Mesothelial cell of epicardium (in vitro differentiated cells): ENCODE results near the gene SLC39A6. TPM values are rescaled to one million over a fixed set of nuclear protein-coding genes. Genes with fewer than 3 reads are reported as not detected.
"Not testable (repeated sequence)": the region's sequence is repeated elsewhere in the genome, so short reads cannot be mapped to it uniquely, and the experiment has no call there.

Experiments
- DNase-seq, 2 experiments: peaks; one replicate each; pipeline ENCODE4 v3.0.0; 2021; ENCODE audit warnings: low spot score in 2 of 2; ENCODE audit not compliant: unreplicated experiment in 2 of 2
- H3K27ac Mint-ChIP-seq: 2 replicates; pipeline ENCODE4 v1.8.0; 2021; ENCODE audit warnings: mixed read lengths
- H3K27me3 Mint-ChIP-seq: 2 replicates; pipeline ENCODE4 v1.8.0; 2021; ENCODE audit warnings: low read depth, mixed read lengths
- H3K36me3 Mint-ChIP-seq: 2 replicates; pipeline ENCODE4 v1.8.0; 2021; ENCODE audit warnings: mixed read lengths
- H3K4me1 Mint-ChIP-seq: 2 replicates; pipeline ENCODE4 v1.8.0; 2021; ENCODE audit warnings: mixed read lengths
- H3K4me3 Mint-ChIP-seq: 2 replicates; pipeline ENCODE4 v1.8.0; 2021; ENCODE audit warnings: mild to moderate bottlenecking, moderate library complexity, mixed read lengths
- H3K9me3 Mint-ChIP-seq: 2 replicates; pipeline ENCODE4 v1.8.0; 2021; ENCODE audit warnings: mixed read lengths
- CTCF ChIP-seq: fragments of 200-600 bp; sonication (generic); IDR thresholded peaks from one replicate; pipeline ENCODE4 v1.5.0; 2021; ENCODE audit warnings: antibody characterized with exemption; ENCODE audit not compliant: unreplicated experiment
- total RNA-seq: library from RNA; stranded (reverse); gene quantifications from 3 replicates; pipeline ENCODE4 v1.2.1, GENCODE V29; 2021

The SLC39A6 gene
- total RNA-seq, 1 donor from 2014 or later = 43.1 TPM

GRCh38 chr18:36088256-36088655 is 40.9 kb downstream of the SLC39A6 start:
- Mint-ChIP-seq H3K27me3 (peaks cover 2% of the 10 kb centered on the region), H3K4me3 (no peak overlapping the region), H3K27ac (no peak overlapping the region), H3K4me1 (peaks cover 4% of the 10 kb centered on the region), H3K36me3 (no peaks in the 10 kb centered on the region), H3K9me3 (peaks cover 14% of the 10 kb centered on the region)
- TF ChIP-seq CTCF = no peak
- no peak for DNase-seq

- H3K4me3 Mint-ChIP-seq = no peak overlapping the region
- H3K36me3 Mint-ChIP-seq = no peaks in the 10 kb centered on the region
- H3K27ac Mint-ChIP-seq = no peak overlapping the region
- no peak for TF ChIP-seq CTCF
- peaks cover 30% of the 10 kb centered on the region for H3K9me3 Mint-ChIP-seq
- peaks cover 4% of the 10 kb centered on the region for H3K4me1 Mint-ChIP-seq
- no peaks in the 10 kb centered on the region for H3K27me3 Mint-ChIP-seq
- no peak for DNase-seq
Measured at GRCh38 chr18:36086186-36086585, 43.0 kb downstream of the SLC39A6 start.

GRCh38 chr18:36085195-36085594 is 43.9 kb downstream of the SLC39A6 start:
- H3K4me1 Mint-ChIP-seq = peaks cover 4% of the 10 kb centered on the region
- no peak for TF ChIP-seq CTCF
- no peaks in the 10 kb centered on the region for H3K36me3 Mint-ChIP-seq

GRCh38 chr18:36083729-36084128 is 45.4 kb downstream of the SLC39A6 start:
- H3K9me3 Mint-ChIP-seq = peaks cover 51% of the 10 kb centered on the region
- no peak overlapping the region for H3K27ac Mint-ChIP-seq

More at GRCh38 chr18:36085195-36085594, 43.9 kb downstream of the SLC39A6 start:
- no peak overlapping the region for H3K27ac Mint-ChIP-seq
- DNase-seq = no peak
- no peak overlapping the region for H3K4me3 Mint-ChIP-seq
- no peaks in the 10 kb centered on the region for H3K27me3 Mint-ChIP-seq
- H3K9me3 Mint-ChIP-seq = peaks cover 39% of the 10 kb centered on the region

GRCh38 chr18:36081118-36081517 is 48.0 kb downstream of the SLC39A6 start:
- H3K9me3 Mint-ChIP-seq = peaks cover 52% of the 10 kb centered on the region
- H3K27me3 Mint-ChIP-seq, H3K4me1 Mint-ChIP-seq, H3K27ac Mint-ChIP-seq, H3K4me3 Mint-ChIP-seq, H3K36me3 Mint-ChIP-seq, DNase-seq: not testable (repeated sequence)

More at GRCh38 chr18:36083729-36084128, 45.4 kb downstream of the SLC39A6 start:
- Mint-ChIP-seq H3K4me3 (no peak overlapping the region), H3K36me3 (no peaks in the 10 kb centered on the region), H3K4me1 (no peaks in the 10 kb centered on the region), H3K27me3 (no peaks in the 10 kb centered on the region)
- DNase-seq = no peak
- no peak for TF ChIP-seq CTCF

GRCh38 chr18:36078751-36079529 is 50.2 kb downstream of the SLC39A6 start:
- Mint-ChIP-seq H3K4me1 (no peaks in the 10 kb centered on the region), H3K27me3 (peaks cover 2% of the 10 kb centered on the region), H3K36me3 (no peaks in the 10 kb centered on the region), H3K9me3 (peaks cover 43% of the 10 kb centered on the region), H3K27ac (no peak overlapping the region), H3K4me3 (no peak overlapping the region)
- TF ChIP-seq CTCF = no peak
- DNase-seq = no peak

GRCh38 chr18:36077764-36078163 is 51.4 kb downstream of the SLC39A6 start:
- H3K27ac Mint-ChIP-seq, H3K27me3 Mint-ChIP-seq, H3K4me1 Mint-ChIP-seq, H3K4me3 Mint-ChIP-seq, DNase-seq, H3K36me3 Mint-ChIP-seq: not testable (repeated sequence)
- H3K9me3 Mint-ChIP-seq = peaks cover 35% of the 10 kb centered on the region
